Loucy (cell line): ENCODE results near the gene IL20RA.

Experiments
- EZH2phosphoT487 ChIP-seq: fragments of 200-600 bp; IDR thresholded peaks from 2 replicates; pipeline ENCODE4 v1.6.1; 2018; ENCODE audit warnings: antibody characterized with exemption, mild to moderate bottlenecking, moderate library complexity, borderline replicate concordance
- TF ChIP-seq, protein P1 (sequence below): fragments of 200-600 bp; sonication (generic); conservative IDR thresholded peaks from 2 replicates; pipeline ENCODE4 v1.5.1; 2014; ENCODE audit warnings: mild to moderate bottlenecking, antibody characterized with exemption, low read length

GRCh38 chr6:137006056-137006455, 38.7 kb downstream of the IL20RA start:
- TF ChIP-seq, protein P1, sequence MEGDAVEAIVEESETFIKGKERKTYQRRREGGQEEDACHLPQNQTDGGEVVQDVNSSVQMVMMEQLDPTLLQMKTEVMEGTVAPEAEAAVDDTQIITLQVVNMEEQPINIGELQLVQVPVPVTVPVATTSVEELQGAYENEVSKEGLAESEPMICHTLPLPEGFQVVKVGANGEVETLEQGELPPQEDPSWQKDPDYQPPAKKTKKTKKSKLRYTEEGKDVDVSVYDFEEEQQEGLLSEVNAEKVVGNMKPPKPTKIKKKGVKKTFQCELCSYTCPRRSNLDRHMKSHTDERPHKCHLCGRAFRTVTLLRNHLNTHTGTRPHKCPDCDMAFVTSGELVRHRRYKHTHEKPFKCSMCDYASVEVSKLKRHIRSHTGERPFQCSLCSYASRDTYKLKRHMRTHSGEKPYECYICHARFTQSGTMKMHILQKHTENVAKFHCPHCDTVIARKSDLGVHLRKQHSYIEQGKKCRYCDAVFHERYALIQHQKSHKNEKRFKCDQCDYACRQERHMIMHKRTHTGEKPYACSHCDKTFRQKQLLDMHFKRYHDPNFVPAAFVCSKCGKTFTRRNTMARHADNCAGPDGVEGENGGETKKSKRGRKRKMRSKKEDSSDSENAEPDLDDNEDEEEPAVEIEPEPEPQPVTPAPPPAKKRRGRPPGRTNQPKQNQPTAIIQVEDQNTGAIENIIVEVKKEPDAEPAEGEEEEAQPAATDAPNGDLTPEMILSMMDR, result no peak
- TF ChIP-seq EZH2phosphoT487, result no peak
